GM12878 (cell line): ENCODE data around the gene UBR3. TPM values are rescaled to one million over a fixed set of nuclear protein-coding genes. Genes with fewer than 3 reads are reported as not detected.

ENCODE experiments used
- CHD1 ChIP-seq: IDR thresholded peaks from 2 replicates; pipeline ENCODE4 v1.6.1; 2012; ENCODE audit warnings: low read depth, low read length, improper control_type of control experiment
- HDGF ChIP-seq: fragments of 450-650 bp; IDR thresholded peaks from 2 replicates; pipeline ENCODE4 v1.6.1; 2016; ENCODE audit warnings: antibody characterized with exemption
- JUNB ChIP-seq: IDR thresholded peaks from 2 replicates; pipeline ENCODE4 v1.6.1; 2016; ENCODE audit warnings: antibody characterized with exemption, mild to moderate bottlenecking
- NKRF ChIP-seq: fragments of 450-650 bp; conservative IDR thresholded peaks from 2 replicates; pipeline ENCODE4 v1.6.1; 2017; ENCODE audit warnings: mild to moderate bottlenecking, moderate library complexity
- RELA ChIP-seq: fragments of 450-650 bp; IDR thresholded peaks from 2 replicates; pipeline ENCODE4 v1.8.0; 2014; ENCODE audit warnings: borderline replicate concordance; ENCODE audit not compliant: partially characterized antibody
- SMC3 ChIP-seq: IDR thresholded peaks from 2 replicates; pipeline ENCODE4 v1.6.1; 2011; ENCODE audit warnings: low read length, improper control_type of control experiment, borderline replicate concordance
- TAF1 ChIP-seq: IDR thresholded peaks from 2 replicates; pipeline ENCODE4 v1.6.1; 2011; ENCODE audit warnings: mild to moderate bottlenecking, low read depth, low read length, borderline replicate concordance
- USF1 ChIP-seq: IDR thresholded peaks from 2 replicates; pipeline ENCODE4 v1.6.1; 2011; ENCODE audit warnings: borderline replicate concordance, low read depth, mild to moderate bottlenecking, moderate library complexity, mixed read lengths, low read length; ENCODE audit not compliant: insufficient read depth; ENCODE audit errors: extremely low read length
- ZNF592 ChIP-seq: fragments of 450-650 bp; IDR thresholded peaks from 2 replicates; pipeline ENCODE4 v1.6.1; 2017; ENCODE audit warnings: mild to moderate bottlenecking, moderate library complexity
- polyA plus RNA-seq, 11 experiments: library from polyadenylated mRNA; depleted of rRNA in 4 of 11; unstranded in 6 of 11; stranded (reverse) in 5 of 11; fragments of >200 nt; fragmentation: Nextera tagmentation in 4 of 11; fragmentation: Illumina TruSeq in 1 of 11; extraction: Ambion mirVana in 4 of 11; extraction: Trizol in 1 of 11; gene quantifications; 1 replicate in 1 of 11; 2 replicates in 10 of 11; pipeline versions ENCODE4 v1.2.1 to v1.2.3, GENCODE V29; 2011 to 2016; ENCODE audit warnings: inconsistent platforms in 2 of 11, missing spikeins in 2 of 11, low read depth in 1 of 11
- total RNA-seq, 4 experiments: library from RNA; depleted of rRNA in 3 of 4; stranded (reverse); fragments of >200 nt in 3 of 4; fragmentation: Illumina TruSeq in 1 of 4; extraction: Trizol in 1 of 4; gene quantifications; 2 replicates each; pipeline versions ENCODE4 v1.2.1 to v1.2.3, GENCODE V29; 2013 to 2021

Gene UBR3
- total and polyA plus RNA-seq, 10 of the 15 experiments (the other 5 are each of a cell fraction or from before 2014, with no cell fraction given) = 3.8 to 22.9 (median 11.2) TPM

- TF ChIP-seq TAF1 (peak; percentile 57; the same call in 1 of the 2 replicates), JUNB (no peak), ZNF592 (0 out of 2 replicates have a peak, but pooled peaks have one; percentile 33), RELA (peak; percentile 78), SMC3 (0 out of 2 replicates have a peak, but pooled peaks have one; percentile 7), NKRF (peak; percentile 93), USF1 (no peak), HDGF (peak; percentile 71; the same call in 1 of the 2 replicates), CHD1 (no peak)
Measured at GRCh38 chr2:169798718-169799592, 28.3 kb upstream of the UBR3 start, which contains the start of gene SSB (continued).
